Measurements from ENCODE around the gene STX10.

- TF ChIP-seq POLR2AphosphoS5 (IDR thresholded peaks at IDR 0.05) (peak; percentile 33 to 67 (median 42)), CTCF (IDR thresholded peaks at IDR 0.05 in 8 of 11, conservative IDR thresholded peaks at IDR 0.05 in 3 of 11) (no peak), POLR2A (IDR thresholded peaks at IDR 0.05) (peak in 1 of 3 donors; percentile 22)
Measured at GRCh38 chr19:13098277-13099072, 51.7 kb downstream of the STX10 start.
